Measurements from ENCODE around the gene AP2A2.

Gene AP2A2

DNA sequence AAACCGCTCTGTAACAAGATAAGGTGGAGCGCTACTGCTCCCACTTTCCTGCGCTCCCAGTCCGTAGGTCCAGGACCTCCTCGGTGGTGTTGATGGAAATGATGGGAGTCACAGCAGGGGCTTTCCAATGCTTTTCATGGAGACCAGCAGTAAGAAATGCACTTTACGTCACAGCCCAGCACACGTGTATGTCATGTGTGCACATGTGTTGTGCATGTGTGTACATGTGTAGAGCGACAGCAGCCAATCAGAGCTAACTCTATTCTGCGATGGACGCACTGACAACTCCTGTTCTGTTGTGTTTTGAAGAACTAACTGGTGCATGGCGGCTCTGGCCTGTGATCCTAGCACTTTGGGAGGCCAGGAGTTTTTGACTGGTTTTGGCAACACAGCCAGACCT, 16.3 kb upstream of the AP2A2 start:
- H3K4me3 ChIP-seq (ENCODE audit: control insufficient read depth in 1 of 7, extremely low read depth in 1 of 7, insufficient read depth in 4 of 7, low read depth in 2 of 7, low read length in 6 of 7) = peak overlapping the region in 5 of 7 experiments; percentile 65 to 93 (median 80)

DNA sequence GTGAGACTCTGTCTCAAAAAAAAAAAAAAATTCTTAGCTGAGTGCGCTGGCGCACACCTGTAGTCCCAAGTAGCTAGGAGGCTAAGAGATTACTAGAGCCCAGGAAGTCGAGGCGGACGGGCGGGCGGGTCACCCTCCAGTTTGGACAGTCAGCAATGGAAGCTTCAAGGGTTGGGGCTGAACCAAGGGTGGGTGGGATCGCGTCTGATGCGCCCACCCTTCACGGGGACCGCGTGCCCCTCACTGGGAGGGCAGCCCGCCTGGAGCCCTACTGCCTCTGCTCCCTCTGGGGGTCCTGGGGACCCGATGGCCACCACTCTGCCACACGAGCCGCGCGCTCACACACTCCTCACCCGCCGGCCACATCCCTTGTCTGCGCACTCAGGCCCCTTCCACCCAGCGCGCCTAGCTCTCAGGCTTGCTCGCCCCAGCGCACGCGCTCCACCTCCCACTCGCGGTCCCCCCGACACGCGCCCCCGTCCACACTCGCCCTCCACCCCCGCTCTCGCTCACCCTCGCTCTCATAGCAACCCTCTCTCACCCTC, 15.6 kb upstream of the AP2A2 start:
- POLR2A ChIA-PET = interaction anchor here (1.0 kb wide), 1 partner anchor 101 kb away, joined by 3 read pairs; the partner anchor contains the start of gene RPLP2
- H3K4me3 ChIP-seq (ENCODE audit: control insufficient read depth in 1 of 7, extremely low read depth in 1 of 7, insufficient read depth in 4 of 7, low read depth in 2 of 7, low read length in 6 of 7) = peak overlapping the region; percentile 64 to 93 (median 80)
- peaks cover 0 to 23% (median 19%) of the 10 kb centered on the region in 4 experiments for H3K4me1 ChIP-seq (ENCODE audit: control extremely low read depth in 1 of 4, control insufficient read depth in 4 of 4, insufficient read depth in 4 of 4, low read length in 3 of 4)
- CTCF ChIA-PET = interaction anchor here (0.6 to 1.1 kb wide), 2 partner anchors 13 to 17 kb away, joined by 3 to 4 read pairs; no protein-coding TSS in a partner anchor
- peaks cover 0 to 16% (median 3%) of the 10 kb centered on the region in 4 experiments for H3K36me3 ChIP-seq (ENCODE audit: control insufficient read depth in 4 of 4, insufficient read depth in 4 of 4, low read length in 3 of 4)
- WGBS (ENCODE audit: insufficient coverage) = 6% methylated on average over 24 of the region's 38 CpGs
- DNase-seq = no peak
- H3K27me3 ChIP-seq (replicated peaks in 2 of 5; ENCODE audit: control insufficient read depth in 4 of 5, insufficient read depth in 5 of 5, low read length in 4 of 5) = no peaks in the 10 kb centered on the region
- peak overlapping the region in 1 of 2 experiments; percentile 75 for H3K27ac ChIP-seq (ENCODE audit: insufficient read depth in 1 of 2, low read depth in 1 of 2, low read length in 2 of 2, poor library complexity in 1 of 2, severe bottlenecking in 2 of 2)
- no peaks in the 10 kb centered on the region for H3K9me3 ChIP-seq (ENCODE audit: control extremely low read depth in 1 of 5, control insufficient read depth in 4 of 5, insufficient read depth in 2 of 5, low read depth in 1 of 5, low read length in 4 of 5)

More for the DNA sequence above, 16.3 kb upstream of the AP2A2 start:
- POLR2A ChIA-PET = no interaction called here
- 96% methylated on average over 11 of the region's 11 CpGs for WGBS (ENCODE audit: insufficient coverage)
- no peaks in the 10 kb centered on the region for H3K27me3 ChIP-seq (replicated peaks in 2 of 5; ENCODE audit: control insufficient read depth in 4 of 5, insufficient read depth in 5 of 5, low read length in 4 of 5)
- CTCF ChIA-PET = interaction anchor here (0.6 kb wide), 1 partner anchor 12 kb away, joined by 3 read pairs; no protein-coding TSS in a partner anchor
- peaks cover 0 to 23% (median 19%) of the 10 kb centered on the region in 4 experiments for H3K4me1 ChIP-seq (ENCODE audit: control extremely low read depth in 1 of 4, control insufficient read depth in 4 of 4, insufficient read depth in 4 of 4, low read length in 3 of 4)
- peaks cover 0 to 22% (median 6%) of the 10 kb centered on the region in 4 experiments for H3K36me3 ChIP-seq (ENCODE audit: control insufficient read depth in 4 of 4, insufficient read depth in 4 of 4, low read length in 3 of 4)
- H3K27ac ChIP-seq (ENCODE audit: insufficient read depth in 1 of 2, low read depth in 1 of 2, low read length in 2 of 2, poor library complexity in 1 of 2, severe bottlenecking in 2 of 2) = no peak overlapping the region
- no peak for DNase-seq
- no peaks in the 10 kb centered on the region for H3K9me3 ChIP-seq (ENCODE audit: control extremely low read depth in 1 of 5, control insufficient read depth in 4 of 5, insufficient read depth in 2 of 5, low read depth in 1 of 5, low read length in 4 of 5)

DNA sequence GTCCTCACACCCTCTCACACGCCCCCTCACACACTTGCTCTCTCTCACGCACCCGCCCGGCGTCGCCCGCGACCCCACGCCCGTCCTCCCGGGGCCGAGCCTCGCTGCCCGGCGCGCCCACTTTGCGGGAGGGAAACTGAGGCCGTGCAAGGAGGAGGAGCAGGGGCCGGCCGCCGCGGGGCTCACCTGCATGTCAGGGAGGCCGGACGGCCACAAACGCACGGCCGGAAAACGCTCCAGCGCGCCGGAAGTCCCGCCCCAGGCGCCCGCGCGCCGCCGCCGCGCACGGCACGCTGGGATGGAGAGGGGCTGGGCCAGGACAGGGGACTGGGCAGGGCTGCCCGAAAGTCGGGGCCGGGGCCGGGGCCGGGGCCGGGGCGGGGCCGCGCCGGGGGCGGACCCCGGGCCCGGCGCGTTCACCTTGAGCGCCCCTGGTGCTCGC, 15.1 kb upstream of the AP2A2 start, which contains the start of gene CHID1:
Gene CHID1 (minus strand): TSS at position 222 of the 442 bp plus-strand sequence. CDS start 5,994 bp downstream, outside the sequence.
- CTCF ChIA-PET = interaction anchor here (1.1 kb wide), 1 partner anchor 17 kb away, joined by 4 read pairs; no protein-coding TSS in a partner anchor
- peak; percentile 73 to 84 (median 75) for DNase-seq
- peak within 1 kb of the TSS in 1 of 2 experiments; percentile 81 for H3K27ac ChIP-seq (ENCODE audit: insufficient read depth in 1 of 2, low read depth in 1 of 2, low read length in 2 of 2, poor library complexity in 1 of 2, severe bottlenecking in 2 of 2)
- peaks cover 0 to 16% (median 3%) of the 10 kb centered on the region in 4 experiments for H3K36me3 ChIP-seq (ENCODE audit: control insufficient read depth in 4 of 4, insufficient read depth in 4 of 4, low read length in 3 of 4)
- no peaks in the 10 kb centered on the region for H3K9me3 ChIP-seq (ENCODE audit: control extremely low read depth in 1 of 5, control insufficient read depth in 4 of 5, insufficient read depth in 2 of 5, low read depth in 1 of 5, low read length in 4 of 5)
- H3K4me1 ChIP-seq (ENCODE audit: control extremely low read depth in 1 of 4, control insufficient read depth in 4 of 4, insufficient read depth in 4 of 4, low read length in 3 of 4) = peaks cover 0 to 23% (median 19%) of the 10 kb centered on the region in 4 experiments
- peak within 1 kb of the TSS; percentile 65 to 93 (median 80) for H3K4me3 ChIP-seq (ENCODE audit: control insufficient read depth in 1 of 7, extremely low read depth in 1 of 7, insufficient read depth in 4 of 7, low read depth in 2 of 7, low read length in 6 of 7)
- no peaks in the 10 kb centered on the region for H3K27me3 ChIP-seq (replicated peaks in 2 of 5; ENCODE audit: control insufficient read depth in 4 of 5, insufficient read depth in 5 of 5, low read length in 4 of 5)
- POLR2A ChIA-PET = interaction anchor here (0.9 to 1.0 kb wide), 2 partner anchors 12 to 101 kb away, joined by 3 read pairs; partner anchors contain the start of gene RPLP2
- under 1% methylated on average over 52 of the region's 59 CpGs for WGBS (ENCODE audit: insufficient coverage)

DNA sequence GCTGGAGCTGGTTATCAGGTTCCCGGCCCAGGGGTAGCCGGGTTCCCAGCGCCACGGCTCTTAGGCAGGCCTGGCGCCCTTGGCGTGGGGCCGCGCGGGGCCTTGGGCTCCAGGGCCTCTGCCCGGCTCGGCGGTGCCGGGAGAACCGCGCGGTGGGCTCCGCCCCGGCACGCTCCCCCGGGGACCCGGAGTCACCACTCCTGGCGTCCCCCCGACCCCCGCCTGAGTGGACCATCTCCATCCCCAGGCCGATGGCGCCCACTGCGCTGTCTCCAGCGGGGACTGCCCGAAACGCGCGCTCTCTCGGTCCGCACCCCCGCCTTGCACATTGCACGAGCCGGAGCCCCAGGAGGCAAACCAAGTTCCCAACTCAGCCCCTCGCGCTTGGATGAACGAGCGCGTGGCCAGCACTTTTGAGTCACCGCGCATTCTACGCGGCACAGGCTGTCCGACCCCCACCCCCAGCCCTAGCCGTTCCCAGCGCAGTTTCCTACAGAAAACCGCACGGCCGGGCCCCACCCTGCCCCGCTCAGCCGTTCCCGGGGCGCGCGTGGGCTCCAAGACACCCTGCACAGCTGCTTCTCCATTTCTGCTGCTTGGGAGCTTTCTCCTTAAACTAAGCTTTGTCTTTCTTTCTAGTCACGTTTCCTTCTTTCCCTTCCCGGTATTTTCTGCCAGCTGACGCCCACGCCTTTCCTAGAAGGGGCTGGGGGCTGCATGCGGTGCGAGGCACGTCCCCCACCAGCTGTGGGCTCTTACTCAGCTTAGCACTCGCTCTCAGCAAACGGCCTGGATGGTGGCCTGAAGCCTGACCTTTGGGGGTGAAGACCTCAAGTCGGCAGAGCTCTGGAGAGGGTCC, 14.4 kb upstream of the AP2A2 start:
- WGBS (ENCODE audit: insufficient coverage) = 3% methylated on average over 55 of the region's 68 CpGs
- H3K27me3 ChIP-seq (replicated peaks in 2 of 5; ENCODE audit: control insufficient read depth in 4 of 5, insufficient read depth in 5 of 5, low read length in 4 of 5) = no peaks in the 10 kb centered on the region
- no peaks in the 10 kb centered on the region for H3K9me3 ChIP-seq (ENCODE audit: control extremely low read depth in 1 of 5, control insufficient read depth in 4 of 5, insufficient read depth in 2 of 5, low read depth in 1 of 5, low read length in 4 of 5)
- POLR2A ChIA-PET = interaction anchor here (0.9 to 1.0 kb wide), 3 partner anchors 11 to 102 kb away, joined by 3 read pairs; partner anchors contain the start of gene RPLP2
- peaks cover 0 to 16% (median 3%) of the 10 kb centered on the region in 4 experiments for H3K36me3 ChIP-seq (ENCODE audit: control insufficient read depth in 4 of 4, insufficient read depth in 4 of 4, low read length in 3 of 4)
- CTCF ChIA-PET = interaction anchor here (1.1 to 2.0 kb wide), 3 partner anchors 13 to 65 kb away, joined by 3 to 9 read pairs (median 4); partner anchors contain the start of gene AP2A2
- peak overlapping the region in 1 of 2 experiments; percentile 81 for H3K27ac ChIP-seq (ENCODE audit: insufficient read depth in 1 of 2, low read depth in 1 of 2, low read length in 2 of 2, poor library complexity in 1 of 2, severe bottlenecking in 2 of 2)
- DNase-seq = peak; percentile 41 to 77 (median 66)
- H3K4me3 ChIP-seq (ENCODE audit: control insufficient read depth in 1 of 7, extremely low read depth in 1 of 7, insufficient read depth in 4 of 7, low read depth in 2 of 7, low read length in 6 of 7) = peak overlapping the region; percentile 57 to 93 (median 80)
- peaks cover 0 to 23% (median 19%) of the 10 kb centered on the region in 4 experiments for H3K4me1 ChIP-seq (ENCODE audit: control extremely low read depth in 1 of 4, control insufficient read depth in 4 of 4, insufficient read depth in 4 of 4, low read length in 3 of 4)

DNA sequence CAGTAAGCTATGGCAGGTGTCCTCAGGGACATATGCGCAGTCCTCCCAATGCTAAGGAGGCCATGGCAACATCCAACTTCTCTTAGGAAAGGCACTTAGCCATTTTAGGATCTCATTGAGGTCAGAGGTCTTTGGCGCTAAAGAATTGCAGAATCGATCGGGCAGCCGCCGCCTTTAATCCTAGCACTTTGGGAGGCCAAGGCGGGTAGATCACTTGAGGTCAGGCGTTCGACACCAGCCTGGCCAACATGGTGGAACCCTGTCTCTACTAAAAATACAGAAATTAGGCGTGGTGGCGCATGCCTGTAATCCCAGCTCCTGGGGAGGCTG, 13.8 kb upstream of the AP2A2 start:
- 92% methylated on average over 11 of the region's 11 CpGs for WGBS (ENCODE audit: insufficient coverage)
- H3K9me3 ChIP-seq (ENCODE audit: control extremely low read depth in 1 of 5, control insufficient read depth in 4 of 5, insufficient read depth in 2 of 5, low read depth in 1 of 5, low read length in 4 of 5) = no peaks in the 10 kb centered on the region
- ChIA-PET CTCF (interaction anchor here (1.1 to 2.0 kb wide), 2 partner anchors 13 to 66 kb away, joined by 3 to 9 read pairs; partner anchors contain the start of gene AP2A2), POLR2A (interaction anchor here (1.0 kb wide), 1 partner anchor 20 kb away, joined by 3 read pairs; no protein-coding TSS in a partner anchor)
- no peaks in the 10 kb centered on the region for H3K27me3 ChIP-seq (replicated peaks in 2 of 5; ENCODE audit: control insufficient read depth in 4 of 5, insufficient read depth in 5 of 5, low read length in 4 of 5)
- peak overlapping the region in 1 of 2 experiments; percentile 81 for H3K27ac ChIP-seq (ENCODE audit: insufficient read depth in 1 of 2, low read depth in 1 of 2, low read length in 2 of 2, poor library complexity in 1 of 2, severe bottlenecking in 2 of 2)
- peaks cover 0 to 23% (median 19%) of the 10 kb centered on the region in 4 experiments for H3K4me1 ChIP-seq (ENCODE audit: control extremely low read depth in 1 of 4, control insufficient read depth in 4 of 4, insufficient read depth in 4 of 4, low read length in 3 of 4)
- peak overlapping the region in 5 of 7 experiments; percentile 76 to 93 (median 86) for H3K4me3 ChIP-seq (ENCODE audit: control insufficient read depth in 1 of 7, extremely low read depth in 1 of 7, insufficient read depth in 4 of 7, low read depth in 2 of 7, low read length in 6 of 7)
- no peak for DNase-seq
- peaks cover 0 to 16% (median 3%) of the 10 kb centered on the region in 4 experiments for H3K36me3 ChIP-seq (ENCODE audit: control insufficient read depth in 4 of 4, insufficient read depth in 4 of 4, low read length in 3 of 4)

DNA sequence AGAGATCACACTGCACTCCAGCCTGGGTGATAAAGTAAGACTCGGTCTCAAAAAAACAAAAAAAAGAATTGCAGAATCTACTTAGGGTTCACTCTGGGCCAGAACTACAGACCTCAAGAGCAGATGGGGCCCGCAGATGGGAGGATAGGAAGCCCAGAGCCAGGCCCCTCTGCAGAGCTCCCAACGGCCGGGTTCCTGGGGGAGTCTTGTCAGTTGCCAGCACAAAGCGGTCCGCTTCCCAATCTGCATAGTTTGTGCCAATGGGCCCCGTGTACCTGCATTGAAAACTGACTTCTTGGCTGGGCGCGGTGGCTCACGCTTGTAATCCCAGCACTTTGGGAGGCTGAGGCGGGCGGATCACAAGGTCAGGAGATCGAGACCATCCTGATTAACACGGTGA, 13.4 kb upstream of the AP2A2 start:
- 95% methylated on average over 7 of the region's 14 CpGs for WGBS (ENCODE audit: insufficient coverage)
- Histone ChIP-seq H3K36me3 (ENCODE audit: control insufficient read depth in 4 of 4, insufficient read depth in 4 of 4, low read length in 3 of 4) (peaks cover 0 to 16% (median 3%) of the 10 kb centered on the region in 4 experiments), H3K4me1 (ENCODE audit: control extremely low read depth in 1 of 4, control insufficient read depth in 4 of 4, insufficient read depth in 4 of 4, low read length in 3 of 4) (peaks cover 0 to 23% (median 19%) of the 10 kb centered on the region in 4 experiments), H3K27ac (ENCODE audit: insufficient read depth in 1 of 2, low read depth in 1 of 2, low read length in 2 of 2, poor library complexity in 1 of 2, severe bottlenecking in 2 of 2) (no peak overlapping the region), H3K9me3 (ENCODE audit: control extremely low read depth in 1 of 5, control insufficient read depth in 4 of 5, insufficient read depth in 2 of 5, low read depth in 1 of 5, low read length in 4 of 5) (no peaks in the 10 kb centered on the region), H3K4me3 (ENCODE audit: control insufficient read depth in 1 of 7, extremely low read depth in 1 of 7, insufficient read depth in 4 of 7, low read depth in 2 of 7, low read length in 6 of 7) (no peak overlapping the region), H3K27me3 (replicated peaks in 2 of 5; ENCODE audit: control insufficient read depth in 4 of 5, insufficient read depth in 5 of 5, low read length in 4 of 5) (no peaks in the 10 kb centered on the region)
- ChIA-PET POLR2A (interaction anchor here (1.0 kb wide), 1 partner anchor 20 kb away, joined by 3 read pairs; no protein-coding TSS in a partner anchor), CTCF (interaction anchor here (1.1 to 2.0 kb wide), 2 partner anchors 12 to 66 kb away, joined by 3 to 9 read pairs; partner anchors contain the start of gene AP2A2)
- no peak for DNase-seq

Measured in common myeloid progenitor, CD34-positive (primary cell).